ENCODE results near the gene NCKAP1. TPM values are rescaled to one million over a fixed set of nuclear protein-coding genes. Genes with fewer than 3 reads are reported as not detected.

The NCKAP1 gene
- total RNA-seq, 2 donors from 2014 or later, result 107 to 113 TPM

DNA sequence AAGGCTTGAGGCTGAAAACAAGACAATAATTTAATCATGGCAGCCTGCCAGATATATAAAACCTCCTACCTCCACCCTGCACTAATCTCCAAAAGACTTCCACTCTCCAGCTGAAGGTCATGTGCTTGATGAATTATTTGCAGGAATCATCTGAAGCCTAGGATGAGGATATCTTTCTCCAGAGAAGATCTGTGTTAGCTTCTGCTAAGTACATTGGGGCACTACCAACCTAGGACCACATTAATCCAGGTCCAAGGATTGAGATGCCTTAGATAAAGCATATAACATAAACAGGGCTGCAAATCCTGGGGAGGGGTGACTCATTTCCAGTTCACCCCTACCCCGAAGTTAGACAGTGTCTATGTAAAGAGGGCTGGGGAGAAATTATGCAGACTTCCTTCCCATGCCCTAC lies 91.3 kb downstream of the NCKAP1 start:
- no peak overlapping the region for H3K4me3 ChIP-seq
- no peaks in the 10 kb centered on the region for H3K9me3 ChIP-seq
- TF ChIP-seq, protein P1, sequence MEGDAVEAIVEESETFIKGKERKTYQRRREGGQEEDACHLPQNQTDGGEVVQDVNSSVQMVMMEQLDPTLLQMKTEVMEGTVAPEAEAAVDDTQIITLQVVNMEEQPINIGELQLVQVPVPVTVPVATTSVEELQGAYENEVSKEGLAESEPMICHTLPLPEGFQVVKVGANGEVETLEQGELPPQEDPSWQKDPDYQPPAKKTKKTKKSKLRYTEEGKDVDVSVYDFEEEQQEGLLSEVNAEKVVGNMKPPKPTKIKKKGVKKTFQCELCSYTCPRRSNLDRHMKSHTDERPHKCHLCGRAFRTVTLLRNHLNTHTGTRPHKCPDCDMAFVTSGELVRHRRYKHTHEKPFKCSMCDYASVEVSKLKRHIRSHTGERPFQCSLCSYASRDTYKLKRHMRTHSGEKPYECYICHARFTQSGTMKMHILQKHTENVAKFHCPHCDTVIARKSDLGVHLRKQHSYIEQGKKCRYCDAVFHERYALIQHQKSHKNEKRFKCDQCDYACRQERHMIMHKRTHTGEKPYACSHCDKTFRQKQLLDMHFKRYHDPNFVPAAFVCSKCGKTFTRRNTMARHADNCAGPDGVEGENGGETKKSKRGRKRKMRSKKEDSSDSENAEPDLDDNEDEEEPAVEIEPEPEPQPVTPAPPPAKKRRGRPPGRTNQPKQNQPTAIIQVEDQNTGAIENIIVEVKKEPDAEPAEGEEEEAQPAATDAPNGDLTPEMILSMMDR (IDR thresholded peaks at IDR 0.05), result no peak
- H3K27me3 ChIP-seq, result no peaks in the 10 kb centered on the region
- DNase-seq (ENCODE audit: low spot score), result no peak
- H3K4me1 ChIP-seq, result peaks cover 0 to 6% of the 10 kb centered on the region in 2 donors
- H3K27ac ChIP-seq, result no peak overlapping the region
- peaks cover 19% of the 10 kb centered on the region for H3K36me3 ChIP-seq

DNA sequence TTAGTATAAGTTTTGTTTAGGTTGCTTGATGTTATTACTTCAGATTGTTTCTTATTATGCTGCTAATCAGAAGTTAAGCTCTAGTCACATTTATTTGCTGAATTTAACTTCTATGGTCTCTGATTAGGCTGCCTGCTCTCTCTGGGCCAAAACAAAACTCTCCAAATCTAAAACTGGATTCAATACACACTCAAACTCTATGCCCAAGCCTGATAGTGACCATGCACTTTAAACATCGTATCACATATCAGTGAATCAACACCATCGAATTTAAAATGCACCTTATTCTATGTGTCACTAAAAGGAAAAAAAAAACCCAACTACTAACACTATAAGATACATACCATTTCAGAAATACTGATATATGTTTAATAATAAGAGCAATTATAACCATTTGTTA lies 94.9 kb downstream of the NCKAP1 start:
- TF ChIP-seq, protein P1 (IDR thresholded peaks at IDR 0.05), result no peak
- no peak for DNase-seq (ENCODE audit: low spot score)
- no peaks in the 10 kb centered on the region for H3K9me3 ChIP-seq
- no peaks in the 10 kb centered on the region for H3K4me1 ChIP-seq
- H3K27ac ChIP-seq, result peak overlapping the region in 1 of 2 donors; percentile 12
- no peaks in the 10 kb centered on the region for H3K27me3 ChIP-seq
- H3K36me3 ChIP-seq, result peaks cover 27% of the 10 kb centered on the region
- H3K4me3 ChIP-seq, result no peak overlapping the region

DNA sequence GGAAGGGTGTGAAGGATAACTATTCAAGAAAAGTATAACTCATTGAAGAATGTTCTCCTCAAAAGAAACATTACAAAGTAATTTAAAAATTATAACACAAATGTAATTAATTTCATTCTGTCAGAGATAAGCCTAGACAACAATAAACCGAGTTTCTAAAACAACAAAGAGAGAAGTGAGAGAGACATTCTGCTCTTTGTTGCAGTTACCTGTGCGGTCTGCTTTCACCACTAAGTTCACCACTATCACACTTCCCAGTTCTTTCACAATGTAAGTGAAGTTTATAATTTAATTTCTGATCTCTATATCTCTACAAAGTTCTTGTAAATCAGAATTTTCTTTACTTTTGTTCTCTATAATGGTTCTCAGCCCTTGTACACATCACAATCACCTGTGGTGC lies 95.5 kb downstream of the NCKAP1 start:
- TF ChIP-seq, protein P1 (IDR thresholded peaks at IDR 0.05), result no peak
- Histone ChIP-seq H3K36me3 (peaks cover 33% of the 10 kb centered on the region), H3K4me1 (no peaks in the 10 kb centered on the region), H3K9me3 (no peaks in the 10 kb centered on the region), H3K4me3 (no peak overlapping the region), H3K27me3 (no peaks in the 10 kb centered on the region), H3K27ac (peak overlapping the region in 1 of 2 donors; percentile 12)
- DNase-seq (ENCODE audit: low spot score), result no peak

DNA sequence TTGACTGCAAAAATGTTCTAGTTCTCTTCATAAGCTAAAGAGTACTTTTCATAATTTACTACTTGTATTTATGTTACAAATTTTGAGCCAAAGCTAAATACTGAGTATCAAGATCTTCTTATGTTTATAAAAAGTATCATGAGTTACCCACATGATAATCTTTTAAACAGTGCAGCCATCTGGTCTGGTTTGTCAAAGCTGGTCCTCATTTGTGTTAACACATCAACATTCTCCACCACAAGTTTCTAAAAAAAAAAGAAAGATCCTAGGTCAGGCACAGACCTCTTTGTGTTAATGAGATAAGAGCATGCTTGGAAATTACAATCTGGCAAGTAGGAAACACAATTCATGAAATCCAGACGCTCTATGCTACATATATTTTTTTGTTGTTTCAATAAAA lies 96.3 kb downstream of the NCKAP1 start:
- no peak for DNase-seq (ENCODE audit: low spot score)
- Histone ChIP-seq H3K27me3 (no peaks in the 10 kb centered on the region), H3K27ac (no peak overlapping the region), H3K4me3 (no peak overlapping the region), H3K4me1 (no peaks in the 10 kb centered on the region), H3K36me3 (peaks cover 33% of the 10 kb centered on the region), H3K9me3 (no peaks in the 10 kb centered on the region)
- TF ChIP-seq, protein P1 (IDR thresholded peaks at IDR 0.05), result no peak

DNA sequence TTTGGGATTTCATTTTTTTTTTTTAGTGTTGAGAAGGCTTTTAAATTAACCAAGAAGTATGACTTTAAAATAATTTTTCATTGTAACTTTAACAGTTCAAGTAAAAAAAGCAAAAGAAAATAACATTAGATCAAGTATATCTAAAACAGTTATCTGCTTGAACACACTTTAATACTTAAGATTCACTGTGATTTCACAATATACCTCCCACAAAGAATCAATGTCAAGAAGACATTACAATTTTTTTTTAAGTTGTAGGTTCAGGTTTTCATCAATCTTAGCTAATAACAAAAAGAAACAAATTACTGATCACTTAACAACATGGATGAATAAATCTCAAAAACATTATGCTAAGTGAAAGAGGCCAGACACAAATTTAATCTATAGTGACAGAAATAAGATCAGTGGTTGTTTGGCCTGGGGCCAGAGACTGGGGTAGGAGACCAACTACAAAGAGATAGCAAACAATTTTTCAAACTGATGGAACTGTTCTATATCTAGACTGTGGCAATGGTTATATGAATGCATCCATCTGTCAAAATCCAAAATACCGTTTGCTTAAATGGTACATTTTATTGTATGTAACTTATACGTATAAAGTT lies 97.0 kb downstream of the NCKAP1 start:
- Histone ChIP-seq H3K9me3 (no peaks in the 10 kb centered on the region), H3K36me3 (peaks cover 31% of the 10 kb centered on the region), H3K27ac (no peak overlapping the region), H3K27me3 (no peaks in the 10 kb centered on the region), H3K4me1 (no peaks in the 10 kb centered on the region), H3K4me3 (no peak overlapping the region)
- TF ChIP-seq, protein P1 (IDR thresholded peaks at IDR 0.05), result no peak
- DNase-seq (ENCODE audit: low spot score), result no peak

DNA sequence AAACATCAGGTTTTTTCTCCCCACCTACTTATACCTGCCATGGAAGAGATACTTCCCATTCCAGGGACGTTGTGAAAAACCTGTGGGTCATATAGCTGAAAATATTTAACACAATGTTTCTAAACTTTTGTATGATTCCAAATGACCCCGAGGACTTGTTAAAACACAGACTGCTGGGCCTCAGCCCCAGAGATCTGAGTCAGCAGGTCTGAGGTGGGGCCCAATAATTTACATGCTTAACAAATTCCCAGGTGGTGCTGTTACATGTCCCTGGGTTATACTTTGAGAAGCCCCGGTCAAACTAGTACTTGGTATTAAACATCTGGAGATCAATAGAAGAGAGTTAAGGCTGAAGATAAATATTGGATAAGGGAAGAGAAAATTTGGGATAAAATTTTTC lies 100.4 kb downstream of the NCKAP1 start:
- DNase-seq (ENCODE audit: low spot score), result no peak
- Histone ChIP-seq H3K4me1 (no peaks in the 10 kb centered on the region), H3K4me3 (no peak overlapping the region), H3K9me3 (no peaks in the 10 kb centered on the region), H3K27ac (no peak overlapping the region), H3K36me3 (peaks cover 48% of the 10 kb centered on the region), H3K27me3 (no peaks in the 10 kb centered on the region)
- TF ChIP-seq, protein P1 (IDR thresholded peaks at IDR 0.05), result no peak
